Naive B cell (primary cell): ENCODE results near the gene KRTAP10-3. TPM values are rescaled to one million over a fixed set of nuclear protein-coding genes. Genes with fewer than 3 reads are reported as not detected.
"Not testable (repeated sequence)": the region's sequence is repeated elsewhere in the genome, so short reads cannot be mapped to it uniquely, and the experiment has no call there.

ENCODE experiments used
- ATAC-seq, 2 donors: fragments of 150-1000 bp; cut with Tn5 transposase; 2 replicates each; pipeline ENCODE4 v1.10.0; 2021; ENCODE audit warnings: low read depth in 2 of 2, mild to moderate bottlenecking in 2 of 2, moderate library complexity in 2 of 2
- DNase-seq: peaks from one replicate; pipeline ENCODE4 v3.0.0; 2022
- H3K27ac Mint-ChIP-seq, 6 donors: one replicate each; pipeline ENCODE4 v1.8.0; 2020 to 2022; ENCODE audit warnings: mild to moderate bottlenecking in 6 of 6, mixed read lengths in 6 of 6, moderate library complexity in 5 of 6, inconsistent platforms in 2 of 6
- H3K27me3 Mint-ChIP-seq, 3 donors: one replicate each; pipeline ENCODE4 v1.8.0; 2021 to 2022; ENCODE audit warnings: mixed read lengths in 3 of 3, mild to moderate bottlenecking in 1 of 3
- H3K36me3 Mint-ChIP-seq, 2 donors: one replicate each; pipeline ENCODE4 v1.8.0; 2020 to 2022; ENCODE audit warnings: mixed read lengths in 2 of 2, inconsistent platforms in 1 of 2, mild to moderate bottlenecking in 1 of 2
- H3K4me1 Mint-ChIP-seq, 3 donors: one replicate each; pipeline ENCODE4 v1.8.0; 2020 to 2022; ENCODE audit warnings: mixed read lengths in 3 of 3, inconsistent platforms in 1 of 3, mild to moderate bottlenecking in 1 of 3, moderate library complexity in 1 of 3
- H3K4me3 Mint-ChIP-seq, 8 donors: one replicate each; pipeline ENCODE4 v1.8.0; 2020 to 2022; ENCODE audit warnings: mild to moderate bottlenecking in 8 of 8, mixed read lengths in 8 of 8, moderate library complexity in 8 of 8, inconsistent platforms in 2 of 8
- H3K9me3 Mint-ChIP-seq, 7 donors: one replicate each; pipeline ENCODE4 v1.8.0; 2020 to 2022; ENCODE audit warnings: mixed read lengths in 7 of 7, mild to moderate bottlenecking in 5 of 7, inconsistent platforms in 2 of 7, moderate library complexity in 1 of 7
- polyA plus RNA-seq, 6 donors: library from polyadenylated mRNA; unstranded; fragments of 300-500 nt; fragmentation: Illumina TruSeq; gene quantifications; one replicate each; pipeline ENCODE4 v1.2.3, GENCODE V29; 2021; ENCODE audit warnings: low read depth in 6 of 6

KRTAP10-3 gene
- polyA plus RNA-seq, 6 donors from 2014 or later: not detected

GRCh38 chr21:44557491-44558328 lies 885 bp downstream of the KRTAP10-3 start:
- DNase-seq (no peak), ATAC-seq (no peak)
- H3K4me1 Mint-ChIP-seq: peaks cover 12 to 22% (median 15%) of the 10 kb centered on the region in 3 donors
- peaks cover 7 to 21% of the 10 kb centered on the region in 2 donors for H3K36me3 Mint-ChIP-seq
- peaks cover 5 to 35% (median 17%) of the 10 kb centered on the region in 7 donors for H3K9me3 Mint-ChIP-seq
- no peak overlapping the region for H3K4me3 Mint-ChIP-seq
- H3K27me3 Mint-ChIP-seq: peaks cover 12 to 56% (median 38%) of the 10 kb centered on the region in 3 donors
- no peak overlapping the region for H3K27ac Mint-ChIP-seq

GRCh38 chr21:44556879-44557278 lies 1.7 kb downstream of the KRTAP10-3 start:
- no peak for DNase-seq
- Mint-ChIP-seq H3K27me3 (peaks cover 12 to 60% (median 40%) of the 10 kb centered on the region in 3 donors), H3K4me1 (peaks cover 11 to 17% (median 13%) of the 10 kb centered on the region in 3 donors), H3K27ac (peak overlapping the region in 2 of 6 donors; percentile 49 to 58), H3K9me3 (peaks cover 5 to 28% (median 13%) of the 10 kb centered on the region in 7 donors), H3K36me3 (peaks cover 1 to 21% of the 10 kb centered on the region in 2 donors), H3K4me3 (peak overlapping the region in 1 of 8 donors; percentile 31)
- peak; percentile 46 to 70 for ATAC-seq

GRCh38 chr21:44555200-44555875 lies 3.3 kb downstream of the KRTAP10-3 start:
- H3K27me3 Mint-ChIP-seq: peaks cover 12 to 76% (median 56%) of the 10 kb centered on the region in 3 donors
- H3K4me3 Mint-ChIP-seq: no peak overlapping the region

GRCh38 chr21:44552681-44553080 lies 5.9 kb downstream of the KRTAP10-3 start:
- Mint-ChIP-seq H3K4me3 (no peak overlapping the region), H3K27ac (no peak overlapping the region), H3K36me3 (peaks cover 2 to 25% of the 10 kb centered on the region in 2 donors), H3K9me3 (peaks cover 2 to 16% (median 6%) of the 10 kb centered on the region in 7 donors), H3K27me3 (peaks cover 27 to 84% (median 62%) of the 10 kb centered on the region in 3 donors), H3K4me1 (peaks cover 7 to 13% (median 7%) of the 10 kb centered on the region in 3 donors)
- ATAC-seq (no peak), DNase-seq (no peak)

More at GRCh38 chr21:44555200-44555875, 3.3 kb downstream of the KRTAP10-3 start:
- H3K27ac Mint-ChIP-seq: no peak overlapping the region
- H3K9me3 Mint-ChIP-seq: peaks cover 0 to 19% (median 6%) of the 10 kb centered on the region in 7 donors
- peaks cover 5 to 10% (median 5%) of the 10 kb centered on the region in 3 donors for H3K4me1 Mint-ChIP-seq
- no peak for ATAC-seq
- peaks cover 0 to 14% of the 10 kb centered on the region in 2 donors for H3K36me3 Mint-ChIP-seq
- no peak for DNase-seq

GRCh38 chr21:44552136-44552535 lies 6.5 kb downstream of the KRTAP10-3 start:
- ATAC-seq: no peak
- Mint-ChIP-seq H3K27me3 (peaks cover 26 to 79% (median 57%) of the 10 kb centered on the region in 3 donors), H3K9me3 (peaks cover 3 to 21% (median 11%) of the 10 kb centered on the region in 7 donors)

GRCh38 chr21:44551340-44551961 lies 7.1 kb downstream of the KRTAP10-3 start, which contains the start of gene KRTAP10-2:
Gene KRTAP10-2, minus strand, starts transcription at chr21:44551505. Its CDS starts 47 bp downstream, at chr21:44551458.
- Mint-ChIP-seq H3K4me3 (no peak within 1 kb of the TSS), H3K4me1 (peaks cover 7 to 20% (median 11%) of the 10 kb centered on the region in 3 donors), H3K36me3 (peaks cover 13 to 29% of the 10 kb centered on the region in 2 donors), H3K9me3 (peaks cover 9 to 28% (median 18%) of the 10 kb centered on the region in 7 donors), H3K27ac (peak within 1 kb of the TSS in 1 of 6 donors; percentile 26), H3K27me3 (peaks cover 20 to 75% (median 53%) of the 10 kb centered on the region in 3 donors)
- no peak for DNase-seq
- ATAC-seq: no peak

More at GRCh38 chr21:44552136-44552535, 6.5 kb downstream of the KRTAP10-3 start:
- H3K4me1 Mint-ChIP-seq: peaks cover 9 to 18% (median 11%) of the 10 kb centered on the region in 3 donors
- DNase-seq: no peak
- H3K4me3 Mint-ChIP-seq: no peak overlapping the region
- no peak overlapping the region for H3K27ac Mint-ChIP-seq
- peaks cover 7 to 25% of the 10 kb centered on the region in 2 donors for H3K36me3 Mint-ChIP-seq

GRCh38 chr21:44550807-44551206 lies 7.8 kb downstream of the KRTAP10-3 start:
- peaks cover 13 to 31% of the 10 kb centered on the region in 2 donors for H3K36me3 Mint-ChIP-seq
- no peak overlapping the region for H3K4me3 Mint-ChIP-seq
- peaks cover 9 to 35% (median 23%) of the 10 kb centered on the region in 7 donors for H3K9me3 Mint-ChIP-seq
- DNase-seq (no peak), ATAC-seq (no peak)
- H3K27ac Mint-ChIP-seq: peak overlapping the region in 1 of 6 donors; percentile 26
- H3K4me1 Mint-ChIP-seq: peaks cover 7 to 17% (median 7%) of the 10 kb centered on the region in 3 donors
- peaks cover 20 to 71% (median 53%) of the 10 kb centered on the region in 3 donors for H3K27me3 Mint-ChIP-seq

- H3K36me3 Mint-ChIP-seq: peaks cover 13 to 31% of the 10 kb centered on the region in 2 donors
- H3K27ac Mint-ChIP-seq, ATAC-seq, H3K4me3 Mint-ChIP-seq, DNase-seq: not testable (repeated sequence)
- peaks cover 6 to 15% (median 7%) of the 10 kb centered on the region in 3 donors for H3K4me1 Mint-ChIP-seq
- H3K27me3 Mint-ChIP-seq: peaks cover 20 to 68% (median 53%) of the 10 kb centered on the region in 3 donors
- peaks cover 9 to 40% (median 28%) of the 10 kb centered on the region in 7 donors for H3K9me3 Mint-ChIP-seq
Measured at GRCh38 chr21:44550285-44550684, 8.3 kb downstream of the KRTAP10-3 start.

- no peak for DNase-seq
- Mint-ChIP-seq H3K9me3 (peaks cover 9 to 41% (median 28%) of the 10 kb centered on the region in 7 donors), H3K4me3 (no peak overlapping the region), H3K27me3 (peaks cover 20 to 62% (median 46%) of the 10 kb centered on the region in 3 donors), H3K36me3 (peaks cover 13 to 31% of the 10 kb centered on the region in 2 donors), H3K4me1 (peaks cover 6 to 15% (median 7%) of the 10 kb centered on the region in 3 donors), H3K27ac (no peak overlapping the region)
- no peak for ATAC-seq
Measured at GRCh38 chr21:44549525-44550211, 8.9 kb downstream of the KRTAP10-3 start.

GRCh38 chr21:44548922-44549321 lies 9.7 kb downstream of the KRTAP10-3 start:
- peak overlapping the region in 2 of 6 donors; percentile 1 to 23 for H3K27ac Mint-ChIP-seq
- H3K27me3 Mint-ChIP-seq: peaks cover 20 to 55% (median 39%) of the 10 kb centered on the region in 3 donors
- H3K4me3 Mint-ChIP-seq: no peak overlapping the region
- no peak for ATAC-seq
- H3K36me3 Mint-ChIP-seq: peaks cover 13 to 31% of the 10 kb centered on the region in 2 donors
- peaks cover 8 to 39% (median 28%) of the 10 kb centered on the region in 7 donors for H3K9me3 Mint-ChIP-seq
- peaks cover 6 to 15% (median 7%) of the 10 kb centered on the region in 3 donors for H3K4me1 Mint-ChIP-seq
- DNase-seq: no peak

- Mint-ChIP-seq H3K4me1 (peaks cover 6 to 15% (median 7%) of the 10 kb centered on the region in 3 donors), H3K4me3 (no peak overlapping the region), H3K27me3 (peaks cover 19 to 49% (median 38%) of the 10 kb centered on the region in 3 donors), H3K9me3 (peaks cover 7 to 36% (median 28%) of the 10 kb centered on the region in 7 donors), H3K36me3 (peaks cover 13 to 31% of the 10 kb centered on the region in 2 donors), H3K27ac (peak overlapping the region in 1 of 6 donors; percentile 23)
- DNase-seq (no peak), ATAC-seq (no peak)
Measured at GRCh38 chr21:44548381-44548780, 10.2 kb downstream of the KRTAP10-3 start.
